Stromal cell of bone marrow (primary cell): ENCODE data around the gene UBIAD1.
"Not testable (repeated sequence)": the region's sequence is repeated elsewhere in the genome, so short reads cannot be mapped to it uniquely, and the experiment has no call there.

Experiments
- DNase-seq: peaks from one replicate; pipeline ENCODE4 v3.0.0-alpha.2; 2012; ENCODE audit warnings: low read depth

UBIAD1 gene

GRCh38 chr1:11279630-11280029, 6.6 kb downstream of the UBIAD1 start:
- no peak for DNase-seq

- DNase-seq, result no peak
Measured at GRCh38 chr1:11280719-11281376, 7.8 kb downstream of the UBIAD1 start.

GRCh38 chr1:11281518-11282331, 8.7 kb downstream of the UBIAD1 start:
- DNase-seq, result peak; percentile 95

GRCh38 chr1:11283151-11283550, 10.2 kb downstream of the UBIAD1 start:
- DNase-seq, result no peak

- no peak for DNase-seq
Measured at GRCh38 chr1:11284784-11285183, 11.8 kb downstream of the UBIAD1 start.

- no peak for DNase-seq
Measured at GRCh38 chr1:11285883-11286734, 13.1 kb downstream of the UBIAD1 start.

- peak; percentile 45 for DNase-seq
Measured at GRCh38 chr1:11286735-11287410, 13.9 kb downstream of the UBIAD1 start.

GRCh38 chr1:11289064-11289463, 16.1 kb downstream of the UBIAD1 start:
- no peak for DNase-seq

- no peak for DNase-seq
Measured at GRCh38 chr1:11291049-11291448, 18.1 kb downstream of the UBIAD1 start.

GRCh38 chr1:11293856-11294255, 20.9 kb downstream of the UBIAD1 start:
- DNase-seq, result no peak

- DNase-seq, result no peak
Measured at GRCh38 chr1:11294951-11295350, 22.0 kb downstream of the UBIAD1 start.

- no peak for DNase-seq
Measured at GRCh38 chr1:11295905-11296304, 22.9 kb downstream of the UBIAD1 start.

- not testable (repeated sequence) for DNase-seq
Measured at GRCh38 chr1:11297774-11298173, 24.8 kb downstream of the UBIAD1 start.

GRCh38 chr1:11298390-11299224, 25.6 kb downstream of the UBIAD1 start:
- no peak for DNase-seq

GRCh38 chr1:11299225-11299574, 26.2 kb downstream of the UBIAD1 start:
- no peak for DNase-seq

GRCh38 chr1:11301601-11302000, 28.6 kb downstream of the UBIAD1 start:
- DNase-seq, result no peak

GRCh38 chr1:11302366-11302765, 29.4 kb downstream of the UBIAD1 start:
- no peak for DNase-seq

GRCh38 chr1:11305516-11305915, 32.5 kb downstream of the UBIAD1 start:
- DNase-seq, result not testable (repeated sequence)

GRCh38 chr1:11307852-11308251, 34.9 kb downstream of the UBIAD1 start:
- DNase-seq, result no peak

- DNase-seq, result no peak
Measured at GRCh38 chr1:11308699-11309224, 35.8 kb downstream of the UBIAD1 start.

- DNase-seq, result no peak
Measured at GRCh38 chr1:11309385-11309784, 36.4 kb downstream of the UBIAD1 start.
